GM12865 (cell line): ENCODE measurements around the gene FCHSD2.

Experiments used
- DNase-seq: peaks from one replicate; pipeline ENCODE4 v3.0.0; 2010; ENCODE audit warnings: low read depth
- H3K4me3 ChIP-seq: 2 replicates; pipeline ENCODE4 v1.5.1; 2011; ENCODE audit warnings: mild to moderate bottlenecking, low read depth, low read length, control low read depth
- TF ChIP-seq, protein P1 (sequence below): IDR thresholded peaks from 2 replicates; pipeline ENCODE4 v1.5.1; 2011; ENCODE audit warnings: low read length, control low read depth, low read depth, inconsistent platforms; ENCODE audit not compliant: insufficient read depth; ENCODE audit errors: missing control alignments

The FCHSD2 gene

GRCh38 chr11:73024639-73025038 lies 117.5 kb downstream of the FCHSD2 start:
- TF ChIP-seq, protein P1, sequence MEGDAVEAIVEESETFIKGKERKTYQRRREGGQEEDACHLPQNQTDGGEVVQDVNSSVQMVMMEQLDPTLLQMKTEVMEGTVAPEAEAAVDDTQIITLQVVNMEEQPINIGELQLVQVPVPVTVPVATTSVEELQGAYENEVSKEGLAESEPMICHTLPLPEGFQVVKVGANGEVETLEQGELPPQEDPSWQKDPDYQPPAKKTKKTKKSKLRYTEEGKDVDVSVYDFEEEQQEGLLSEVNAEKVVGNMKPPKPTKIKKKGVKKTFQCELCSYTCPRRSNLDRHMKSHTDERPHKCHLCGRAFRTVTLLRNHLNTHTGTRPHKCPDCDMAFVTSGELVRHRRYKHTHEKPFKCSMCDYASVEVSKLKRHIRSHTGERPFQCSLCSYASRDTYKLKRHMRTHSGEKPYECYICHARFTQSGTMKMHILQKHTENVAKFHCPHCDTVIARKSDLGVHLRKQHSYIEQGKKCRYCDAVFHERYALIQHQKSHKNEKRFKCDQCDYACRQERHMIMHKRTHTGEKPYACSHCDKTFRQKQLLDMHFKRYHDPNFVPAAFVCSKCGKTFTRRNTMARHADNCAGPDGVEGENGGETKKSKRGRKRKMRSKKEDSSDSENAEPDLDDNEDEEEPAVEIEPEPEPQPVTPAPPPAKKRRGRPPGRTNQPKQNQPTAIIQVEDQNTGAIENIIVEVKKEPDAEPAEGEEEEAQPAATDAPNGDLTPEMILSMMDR = no peak
- no peak for DNase-seq
- no peak overlapping the region for H3K4me3 ChIP-seq

DNA sequence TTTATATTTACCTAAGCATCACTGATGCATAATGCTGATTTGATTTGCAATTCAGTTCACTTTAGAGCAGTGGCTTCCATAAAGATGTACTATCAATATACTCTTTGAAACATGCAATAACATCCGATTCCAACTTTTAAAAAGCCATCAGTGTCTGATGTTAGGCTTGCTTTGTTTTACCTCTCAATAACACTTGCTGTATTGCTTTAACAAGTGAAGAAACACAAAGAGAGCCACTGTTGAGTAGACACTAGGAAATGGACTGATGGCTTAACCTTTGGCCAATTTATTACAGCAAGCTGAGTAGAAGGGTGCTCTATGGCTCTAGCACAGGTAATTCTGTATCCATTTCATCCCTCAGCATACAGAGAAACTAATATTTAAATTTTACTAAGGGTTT lies 122.1 kb downstream of the FCHSD2 start:
- H3K4me3 ChIP-seq = no peak overlapping the region
- DNase-seq = no peak
- TF ChIP-seq, protein P1 = no peak

DNA sequence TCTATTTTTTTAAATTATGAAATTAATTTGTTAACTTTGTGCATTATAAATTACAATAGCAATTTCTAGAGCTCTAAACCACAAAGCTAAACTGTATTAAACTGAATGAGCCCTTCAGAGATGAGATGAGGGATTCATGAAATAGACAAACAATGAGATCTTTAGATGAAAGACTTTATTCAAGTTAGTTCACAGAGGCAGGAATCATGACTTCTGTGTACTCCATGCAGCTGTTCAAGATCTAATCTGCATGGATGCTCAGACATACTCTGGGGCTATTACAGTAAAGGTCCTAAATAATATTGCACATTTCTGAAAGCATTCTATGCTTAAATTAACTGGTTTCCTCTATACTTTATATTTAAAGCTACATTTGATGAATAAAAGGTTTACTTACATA lies 122.7 kb downstream of the FCHSD2 start:
- TF ChIP-seq, protein P1 = no peak
- DNase-seq = no peak
- no peak overlapping the region for H3K4me3 ChIP-seq

GRCh38 chr11:73018856-73019255 lies 123.3 kb downstream of the FCHSD2 start:
- no peak overlapping the region for H3K4me3 ChIP-seq
- TF ChIP-seq, protein P1 = no peak
- no peak for DNase-seq

- H3K4me3 ChIP-seq = peak overlapping the region; percentile 12
- peak; percentile 45 for DNase-seq
- TF ChIP-seq, protein P1 = no peak
These were observed 124.9 kb downstream of the FCHSD2 start for GRCh38 chr11:73017024-73017751.

GRCh38 chr11:73013021-73013420 lies 129.1 kb downstream of the FCHSD2 start:
- DNase-seq = no peak
- no peak overlapping the region for H3K4me3 ChIP-seq
- TF ChIP-seq, protein P1 = no peak
